Sigmoid colon (tissue), 7 donors: ENCODE results near the gene BBS12. TPM values are rescaled to one million over a fixed set of nuclear protein-coding genes. Genes with fewer than 3 reads are reported as not detected.

Source experiments
- DNase-seq: peaks from one replicate; pipeline ENCODE4 v3.0.0-alpha.2; 2019
- H3K27ac ChIP-seq, 4 donors: fragments of 200-600 bp; sonication (generic); one replicate each; pipeline ENCODE4 v1.5.1; 2016 to 2019; ENCODE audit warnings: mild to moderate bottlenecking in 1 of 4
- H3K27me3 ChIP-seq, 3 donors: fragments of 200-600 bp; sonication (generic); one replicate each; pipeline ENCODE4 v1.5.1; 2019; ENCODE audit warnings: mild to moderate bottlenecking in 1 of 3
- H3K36me3 ChIP-seq, 4 donors: fragments of 200-600 bp; sonication (generic); one replicate each; pipeline ENCODE4 v1.5.1; 2016 to 2019
- H3K4me1 ChIP-seq, 4 donors: fragments of 200-600 bp; sonication (generic); one replicate each; pipeline ENCODE4 v1.5.1; 2017 to 2019
- H3K4me3 ChIP-seq, 4 donors: fragments of 200-600 bp; sonication (generic); one replicate each; pipeline ENCODE4 v1.5.1; 2017 to 2019; ENCODE audit warnings: mild to moderate bottlenecking in 2 of 4, moderate library complexity in 1 of 4
- H3K9me3 ChIP-seq, 4 donors: fragments of 200-600 bp in 3 of 4; sonication (generic) in 3 of 4; one replicate each; pipeline versions ENCODE4 v1.5.1 to v1.6.1; 2013 to 2019
- CTCF ChIP-seq, 4 experiments: fragments of 450-650 bp in 3 of 4; fragments of 200-600 bp in 1 of 4; IDR thresholded peaks; one replicate each; pipeline ENCODE4 v1.5.1; 2016 to 2019; ENCODE audit warnings: antibody characterized with exemption in 4 of 4, mild to moderate bottlenecking in 3 of 4, moderate library complexity in 2 of 4
- EP300 ChIP-seq, 4 donors: sonication (generic); formaldehyde crosslinking; IDR thresholded peaks; one replicate each; pipeline ENCODE4 v1.6.1; 2017; ENCODE audit warnings: antibody characterized with exemption in 4 of 4
- POLR2A ChIP-seq, 2 donors: fragments of 450-650 bp; IDR thresholded peaks; one replicate each; pipeline ENCODE4 v1.6.1; 2016; ENCODE audit warnings: antibody characterized with exemption in 2 of 2, mild to moderate bottlenecking in 2 of 2, moderate library complexity in 2 of 2
- POLR2AphosphoS5 ChIP-seq, 4 donors: sonication (generic); formaldehyde crosslinking; IDR thresholded peaks; one replicate each; pipeline ENCODE4 v1.6.1; 2017; ENCODE audit warnings: antibody characterized with exemption in 4 of 4
- WGBS, 2 donors: extraction: QIAGEN DNeasy Blood & Tissue Kit; methylation state at CpG; one replicate each; pipeline ENCODE4 v1.1.7; 2013; 5-methylcytosine and 5-hydroxymethylcytosine counted together
- intact Hi-C: fragments of 100-400 bp; cut with DNase I; formaldehyde crosslinking; loops from one replicate; pipeline ENCODE4 v1.15.1; 2023
- polyA plus RNA-seq, 3 donors: library from polyadenylated mRNA; stranded (reverse); fragments of 200-250 nt; gene quantifications; one replicate each; pipeline ENCODE4 v1.2.3, GENCODE V29; 2013
- total RNA-seq, 4 donors: library from RNA; depleted of rRNA; stranded (reverse); fragments of >200 nt; gene quantifications; one replicate each; pipeline ENCODE4 v1.1.0, GENCODE V29; 2016
- donor health status: healthy with polysubstance abuse.
- donor health status: Bipolar disorder and iron deficiency.
- donor health status: healthy.

The BBS12 gene
- total and polyA plus RNA-seq, 7 donors = 1.8 to 5.1 (median 3.4) TPM

GRCh38 chr4:122775987-122776836 is 43.7 kb downstream of the BBS12 start:
- H3K27ac ChIP-seq = no peak overlapping the region
- no peaks in the 10 kb centered on the region for H3K4me1 ChIP-seq
- DNase-seq = no peak
- TF ChIP-seq EP300 (IDR thresholded peaks at IDR 0.05) (no peak), POLR2A (IDR thresholded peaks at IDR 0.05) (no peak), POLR2AphosphoS5 (IDR thresholded peaks at IDR 0.05) (no peak), CTCF (IDR thresholded peaks at IDR 0.05) (no peak)
- H3K9me3 ChIP-seq = peaks cover 0 to 2% (median 0%) of the 10 kb centered on the region in 4 donors
- intact Hi-C loops = no loop called here
- no peak overlapping the region for H3K4me3 ChIP-seq
- H3K36me3 ChIP-seq = no peaks in the 10 kb centered on the region
- 59 to 83% methylated on average over 6 of the region's 6 CpGs for WGBS, 2 donors
- no peaks in the 10 kb centered on the region for H3K27me3 ChIP-seq

GRCh38 chr4:122776916-122777315 is 44.4 kb downstream of the BBS12 start:
- H3K4me3 ChIP-seq = no peak overlapping the region
- DNase-seq = no peak
- H3K27me3 ChIP-seq = no peaks in the 10 kb centered on the region
- WGBS, 2 donors = 18 to 67% methylated on average over 4 of the region's 4 CpGs
- H3K27ac ChIP-seq = no peak overlapping the region
- H3K36me3 ChIP-seq = no peaks in the 10 kb centered on the region
- H3K9me3 ChIP-seq = peaks cover 0 to 2% (median 0%) of the 10 kb centered on the region in 4 donors
- no peaks in the 10 kb centered on the region for H3K4me1 ChIP-seq
- TF ChIP-seq POLR2A (IDR thresholded peaks at IDR 0.05) = no peak
- intact Hi-C loops = no loop called here

DNA sequence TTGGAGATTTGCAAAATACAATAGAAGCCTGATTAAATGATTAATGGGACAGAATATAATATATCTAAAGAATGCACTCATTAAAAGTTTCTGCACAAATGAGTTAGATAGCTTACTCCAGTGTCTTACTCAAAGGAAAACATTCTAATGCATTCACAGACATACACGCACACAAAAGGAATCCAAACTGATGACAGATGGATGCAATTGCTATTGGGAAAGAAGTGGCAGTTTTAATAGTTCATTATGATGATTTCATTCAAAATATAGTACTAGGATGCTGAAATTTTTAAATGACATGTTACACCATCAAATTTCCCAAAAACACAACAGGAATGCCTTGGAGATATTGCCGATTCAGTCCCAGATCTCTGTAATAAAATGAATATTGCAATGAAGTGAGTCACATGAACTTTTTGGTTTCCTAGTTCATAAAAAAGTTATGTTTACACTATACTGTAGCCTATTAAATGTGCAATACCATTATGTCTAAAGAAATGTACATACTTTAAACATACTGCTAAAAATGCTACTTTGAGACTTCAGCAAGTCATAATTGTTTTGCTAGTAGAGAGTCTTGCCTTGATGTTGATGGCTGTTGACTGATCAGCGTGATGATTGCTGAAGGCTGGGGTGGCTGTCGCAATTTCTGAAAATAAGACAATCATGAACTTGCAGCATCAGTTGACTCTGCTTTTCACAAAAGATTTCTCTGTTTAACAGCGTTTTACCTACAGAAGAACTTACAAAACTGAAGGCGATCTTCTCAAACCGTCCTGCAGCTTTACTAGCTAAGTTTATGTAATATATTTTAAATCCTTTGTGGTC is 45.6 kb downstream of the BBS12 start:
- intact Hi-C loops = no loop called here
- no peak for TF ChIP-seq EP300 (IDR thresholded peaks at IDR 0.05)
- no peak for TF ChIP-seq POLR2A (IDR thresholded peaks at IDR 0.05)
- no peak for TF ChIP-seq POLR2AphosphoS5 (IDR thresholded peaks at IDR 0.05)
- no peak for TF ChIP-seq CTCF (IDR thresholded peaks at IDR 0.05)
- H3K27ac ChIP-seq = no peak overlapping the region
- H3K4me3 ChIP-seq = no peak overlapping the region
- peaks cover 0 to 2% (median 0%) of the 10 kb centered on the region in 4 donors for H3K9me3 ChIP-seq
- no peaks in the 10 kb centered on the region for H3K36me3 ChIP-seq
- H3K27me3 ChIP-seq = no peaks in the 10 kb centered on the region
- H3K4me1 ChIP-seq = peaks cover 0 to 6% (median 5%) of the 10 kb centered on the region in 4 donors
- DNase-seq = no peak
- 90 to 92% methylated on average over 7 of the region's 7 CpGs for WGBS, 2 donors

GRCh38 chr4:122781486-122781885 is 49.0 kb downstream of the BBS12 start:
- Histone ChIP-seq H3K36me3 (no peaks in the 10 kb centered on the region), H3K9me3 (peaks cover 0 to 2% (median 0%) of the 10 kb centered on the region in 4 donors), H3K4me3 (no peak overlapping the region), H3K27me3 (no peaks in the 10 kb centered on the region), H3K27ac (no peak overlapping the region), H3K4me1 (peaks cover 0 to 19% (median 18%) of the 10 kb centered on the region in 4 donors)
- WGBS, 2 donors = 79 to 90% methylated on average over 2 of the region's 2 CpGs
- DNase-seq = no peak
- intact Hi-C loops = no loop called here
- TF ChIP-seq CTCF (IDR thresholded peaks at IDR 0.05) (no peak), EP300 (IDR thresholded peaks at IDR 0.05) (no peak), POLR2A (IDR thresholded peaks at IDR 0.05) (no peak), POLR2AphosphoS5 (IDR thresholded peaks at IDR 0.05) (no peak)
